Kidney tubule cell (primary cell): ENCODE data around the gene TMCO4.
A peak's percentile ranks its signal among the peaks of the same experiment; 100 is the strongest.
"Not testable (repeated sequence)": the region's sequence is repeated elsewhere in the genome, so short reads cannot be mapped to it uniquely, and the experiment has no call there.

Source experiments
- DNase-seq: peaks from one replicate; pipeline ENCODE4 v3.0.0-alpha.2; 2018; ENCODE audit warnings: low spot score

The TMCO4 gene

DNA sequence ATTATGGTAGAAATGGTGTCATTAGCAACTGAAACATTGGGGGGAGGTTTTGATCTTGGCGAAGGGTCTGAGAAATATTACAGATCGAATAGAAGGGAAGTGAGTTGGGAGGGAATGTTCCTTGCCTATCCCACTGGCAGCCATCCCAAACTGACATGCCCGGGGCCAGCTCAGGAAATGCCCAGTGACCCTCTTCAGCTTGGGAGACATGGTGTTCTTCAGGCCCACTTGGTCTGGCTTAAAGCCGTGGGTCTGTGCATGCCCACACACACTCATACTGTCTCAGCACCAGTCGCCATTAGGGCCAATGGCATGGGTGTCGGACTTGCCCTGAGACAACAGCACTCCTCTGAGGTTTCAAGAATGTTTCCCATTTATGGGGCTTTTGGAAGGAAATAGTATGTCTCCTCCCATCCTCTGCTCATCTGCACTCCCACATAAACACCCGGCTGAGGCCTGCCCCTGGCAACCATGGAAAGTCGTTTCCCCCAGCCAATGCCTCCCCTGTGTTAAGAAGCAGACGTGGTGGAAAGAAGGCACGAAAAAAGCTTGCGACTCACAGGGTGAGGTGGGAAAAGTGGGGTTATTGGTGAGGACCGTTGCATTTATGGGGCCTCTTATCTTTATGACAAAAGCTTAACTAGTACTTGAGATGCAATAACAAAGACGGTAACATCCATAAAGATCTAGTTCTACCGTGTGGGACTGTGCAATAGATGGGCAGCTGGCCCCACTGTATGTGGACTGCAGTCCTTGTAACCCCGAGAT, 13.3 kb upstream of the TMCO4 start:
- no peak for DNase-seq

DNA sequence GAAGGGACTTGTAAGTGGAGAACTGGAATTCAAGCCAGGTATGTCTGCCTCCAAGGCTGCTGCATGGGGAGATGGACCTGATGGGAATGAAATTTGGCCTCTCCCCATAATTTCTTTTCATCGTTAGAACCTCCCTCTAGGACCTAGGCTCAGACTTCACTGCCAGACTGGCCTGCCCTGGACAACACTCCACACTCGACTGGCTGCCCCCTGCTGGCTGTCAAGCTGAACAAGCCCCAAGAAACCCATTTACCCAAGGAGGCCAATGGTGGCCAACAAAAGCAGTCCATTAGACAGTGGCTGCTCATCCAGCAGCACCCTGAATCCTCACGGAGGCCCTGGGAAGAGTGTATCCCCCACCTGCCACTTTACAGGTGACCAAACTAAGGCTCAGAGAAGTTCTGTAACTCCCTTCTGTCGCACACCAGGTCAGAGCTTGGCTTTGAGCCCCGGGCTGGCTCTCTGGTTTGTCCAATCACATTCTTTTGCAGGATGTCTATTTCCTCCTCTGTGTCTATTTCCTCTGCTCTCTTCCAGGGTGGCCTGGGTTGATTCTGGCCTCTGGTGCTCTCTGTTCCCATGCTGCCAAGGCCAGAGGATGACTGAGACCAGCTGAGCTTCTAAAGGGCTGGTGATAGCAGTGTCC, 11.6 kb upstream of the TMCO4 start:
- DNase-seq, result peak; percentile 50

DNA sequence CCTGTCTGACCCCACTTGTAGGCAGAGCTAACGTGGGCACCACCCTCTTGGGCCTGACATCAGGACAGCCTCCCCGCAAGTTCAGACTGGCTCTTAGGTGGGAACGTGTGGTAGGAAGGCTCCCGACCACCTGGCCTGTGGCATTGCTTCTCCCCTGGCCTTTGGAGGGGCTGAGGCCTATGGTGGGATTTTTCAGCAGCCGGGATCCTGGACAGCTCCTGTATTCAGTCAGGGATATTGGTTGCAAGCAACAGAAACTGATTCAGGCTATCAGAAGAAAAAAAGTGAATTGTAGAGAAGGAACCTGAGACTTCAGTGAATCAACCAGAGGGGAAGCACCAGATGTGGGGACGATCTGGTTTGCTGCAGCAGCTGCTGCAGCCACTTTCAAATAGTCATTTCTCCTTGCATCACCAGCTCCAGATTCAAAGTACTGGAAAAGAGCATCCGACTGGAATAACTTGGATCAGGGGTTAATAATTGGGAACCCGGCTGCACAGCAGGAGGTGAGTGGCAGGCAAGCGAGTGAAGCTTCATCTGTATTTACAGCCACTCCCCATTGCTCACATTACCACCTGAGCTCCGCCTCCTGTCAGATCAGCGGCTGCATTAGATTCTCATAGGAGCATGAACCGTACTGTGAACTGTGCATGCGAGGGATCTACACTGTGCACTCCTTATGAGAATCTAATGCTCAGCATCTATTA, 9.5 kb upstream of the TMCO4 start:
- peak; percentile 51 for DNase-seq

GRCh38 chr1:19808351-19808750, 8.6 kb upstream of the TMCO4 start:
- DNase-seq, result no peak

- DNase-seq, result peak; percentile 77
These were observed 5.1 kb upstream of the TMCO4 start for GRCh38 chr1:19804831-19805251.

DNA sequence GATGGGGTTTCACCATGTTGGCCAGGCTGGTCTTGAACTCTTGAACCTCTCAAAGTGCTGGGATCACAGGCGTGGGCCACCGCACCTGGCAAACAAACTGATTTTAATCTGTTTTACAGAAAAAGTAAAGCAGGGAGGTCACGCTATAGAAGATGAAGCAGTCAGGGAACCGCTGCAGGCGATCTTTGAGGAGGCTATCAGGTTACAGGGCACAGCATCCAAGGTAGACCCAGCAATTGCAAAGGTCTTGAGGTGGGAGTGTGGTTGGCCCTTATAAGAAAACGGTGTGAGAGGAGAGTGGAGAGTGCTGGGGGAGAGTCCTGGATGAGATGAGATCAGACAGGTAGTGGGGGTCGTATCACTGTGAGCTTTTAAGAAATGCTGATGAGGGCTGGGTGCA, 2.6 kb upstream of the TMCO4 start:
- no peak for DNase-seq

DNA sequence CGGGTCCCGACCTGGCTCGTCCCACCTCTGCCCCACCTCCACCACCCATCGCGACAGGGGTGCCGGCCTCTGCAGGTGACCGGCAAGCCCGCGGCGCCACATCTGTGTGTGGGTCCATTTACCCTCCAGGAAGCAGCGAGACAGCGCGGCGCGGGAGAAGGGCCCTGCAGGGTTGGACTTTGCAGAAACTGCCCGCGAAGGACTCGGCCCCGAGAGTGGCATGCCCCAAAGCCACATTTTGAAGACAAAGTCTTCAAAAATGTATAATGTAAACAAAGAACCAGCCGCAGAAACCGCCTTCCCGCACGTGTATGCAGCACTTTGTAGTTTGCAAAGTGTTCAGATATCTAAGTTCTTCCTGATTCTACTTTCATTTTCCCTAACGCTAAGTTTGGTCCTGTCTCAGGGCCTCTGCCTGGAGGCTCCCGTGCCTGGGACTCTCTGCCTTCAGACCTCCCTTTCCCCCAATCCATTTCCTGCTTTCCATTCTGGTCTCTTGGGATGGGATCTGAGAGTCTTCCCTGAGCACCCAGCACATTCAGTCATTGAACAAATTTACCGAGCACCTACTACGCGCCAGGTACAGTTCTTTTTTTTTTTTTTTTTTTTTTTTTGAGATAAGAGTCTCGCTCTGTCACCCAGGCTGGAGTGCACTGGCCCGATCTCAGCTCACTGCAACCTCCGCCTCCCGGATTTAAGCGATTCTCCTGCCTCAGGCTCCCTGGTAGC, 524 bp upstream of the TMCO4 start:
- DNase-seq, result peak; percentile 83

DNA sequence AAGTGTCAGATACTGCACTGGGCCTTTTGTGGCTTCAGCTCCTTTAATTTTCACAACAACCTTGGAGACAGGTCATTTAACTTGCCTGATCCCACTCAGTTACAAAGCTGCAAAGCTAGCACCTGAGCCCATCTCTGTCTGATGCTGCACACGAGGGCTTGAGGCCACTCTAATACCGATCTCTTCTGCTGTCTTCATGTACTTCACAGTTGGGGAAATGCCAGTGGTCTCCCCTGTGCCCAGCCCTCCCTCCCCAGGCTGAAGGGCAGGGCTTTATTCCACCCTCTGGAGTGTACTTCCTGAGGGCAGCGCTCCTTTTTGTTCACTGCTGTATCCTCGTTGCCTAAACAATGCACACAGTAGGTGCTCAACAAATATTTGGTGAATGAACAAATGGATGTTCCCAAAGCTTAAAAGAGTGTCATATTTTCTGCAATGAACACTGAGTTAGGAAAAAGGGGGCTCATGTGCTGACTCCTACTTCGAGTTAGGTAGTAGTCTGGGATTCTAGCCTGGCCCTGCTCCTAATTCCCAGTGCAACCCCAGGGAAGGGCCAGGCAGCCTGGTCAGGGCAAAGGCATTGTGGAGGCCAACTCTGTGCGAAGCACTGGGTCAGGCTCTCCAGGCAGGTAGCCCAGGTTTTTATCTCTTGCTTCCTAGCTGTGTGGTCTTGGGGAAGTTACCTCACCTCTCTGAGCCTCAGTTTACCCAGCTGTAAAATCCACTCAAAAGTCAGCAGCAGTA, 1.1 kb downstream of the TMCO4 start:
- DNase-seq, result no peak

GRCh38 chr1:19797827-19798226, 1.9 kb downstream of the TMCO4 start:
- DNase-seq, result no peak

- no peak for DNase-seq
These were observed 5.1 kb downstream of the TMCO4 start for GRCh38 chr1:19794583-19794982.

DNA sequence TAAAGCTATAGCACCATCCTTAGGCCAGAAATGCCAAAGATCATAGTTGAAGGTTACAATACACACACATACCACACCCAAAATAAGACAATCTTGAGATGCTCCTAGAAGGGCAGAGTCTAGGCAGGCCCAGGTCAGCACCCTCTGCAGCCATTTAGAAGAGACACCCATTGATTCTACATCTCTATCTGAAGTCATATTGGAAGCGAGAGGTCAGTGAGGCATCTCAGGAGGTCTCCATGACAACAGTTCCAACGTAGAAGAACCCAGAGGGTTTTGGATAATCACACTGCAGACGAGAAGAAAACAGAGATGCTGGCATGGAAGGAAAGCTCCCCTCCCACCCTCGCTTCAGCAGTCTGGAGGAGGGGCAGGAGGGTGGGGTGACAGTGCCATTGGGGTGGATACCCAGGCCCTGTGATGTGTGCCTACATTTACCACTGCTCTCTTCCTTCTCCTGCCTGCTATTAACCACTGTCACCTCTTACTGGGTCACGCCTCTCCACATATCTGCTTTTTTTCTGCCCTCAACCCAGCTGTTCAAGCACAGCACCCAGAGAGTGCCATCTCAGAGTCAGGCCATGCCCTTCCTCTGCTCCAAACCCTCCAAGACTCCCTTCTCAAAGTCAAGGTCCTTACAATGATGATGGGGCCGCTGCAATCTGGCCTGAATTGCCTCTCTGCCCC, 6.2 kb downstream of the TMCO4 start:
- DNase-seq, result no peak

GRCh38 chr1:19792237-19793002, 7.3 kb downstream of the TMCO4 start:
- DNase-seq, result no peak

DNA sequence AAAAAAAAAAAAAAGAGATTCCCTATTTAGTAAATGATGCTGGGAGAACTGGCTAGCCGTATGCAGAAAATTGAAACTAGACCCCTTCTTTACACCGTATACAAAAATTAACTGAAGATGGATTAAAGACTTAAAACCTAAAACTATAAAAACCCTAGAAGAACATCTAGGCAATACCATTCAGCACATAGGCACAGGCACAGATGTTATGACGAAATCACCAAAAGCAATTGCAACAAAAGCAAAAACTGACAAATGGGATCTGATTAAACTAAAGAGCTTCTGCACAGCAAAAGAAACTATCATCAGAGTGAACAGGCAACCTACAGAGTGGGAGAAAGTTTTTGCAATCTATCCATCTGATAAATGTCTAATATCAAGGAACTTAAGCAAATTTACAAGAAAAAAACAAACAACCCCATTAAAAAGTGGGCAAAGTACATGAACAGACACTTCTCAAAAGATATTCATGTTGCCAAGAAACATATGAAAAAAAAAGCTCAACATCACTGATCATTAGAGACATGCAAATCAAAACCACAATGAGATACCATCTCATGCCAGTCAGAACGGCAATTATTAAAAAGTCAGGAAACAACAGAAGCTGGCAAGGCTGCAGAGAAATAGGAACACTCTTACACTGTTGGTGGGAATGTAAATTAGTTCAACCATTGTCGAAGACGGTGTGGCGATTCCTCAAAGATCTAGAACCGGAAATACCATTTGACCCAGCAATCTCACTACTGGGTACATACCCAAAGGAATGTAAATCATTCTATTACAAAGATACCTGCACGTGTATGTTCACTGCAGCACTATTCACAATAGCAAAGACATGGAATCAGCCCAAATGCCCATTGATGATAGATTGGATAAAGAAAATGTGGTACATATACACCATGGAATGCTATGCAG, 9.4 kb downstream of the TMCO4 start:
- DNase-seq, result not testable (repeated sequence)

GRCh38 chr1:19786988-19787423, 12.7 kb downstream of the TMCO4 start:
- no peak for DNase-seq

- no peak for DNase-seq
These were observed 14.1 kb downstream of the TMCO4 start for GRCh38 chr1:19785660-19786059.

GRCh38 chr1:19780267-19780877, 19.3 kb downstream of the TMCO4 start:
- DNase-seq, result no peak

GRCh38 chr1:19776933-19777332, 22.8 kb downstream of the TMCO4 start:
- DNase-seq, result no peak

- DNase-seq, result no peak
These were observed 23.4 kb downstream of the TMCO4 start for GRCh38 chr1:19776287-19776686.

DNA sequence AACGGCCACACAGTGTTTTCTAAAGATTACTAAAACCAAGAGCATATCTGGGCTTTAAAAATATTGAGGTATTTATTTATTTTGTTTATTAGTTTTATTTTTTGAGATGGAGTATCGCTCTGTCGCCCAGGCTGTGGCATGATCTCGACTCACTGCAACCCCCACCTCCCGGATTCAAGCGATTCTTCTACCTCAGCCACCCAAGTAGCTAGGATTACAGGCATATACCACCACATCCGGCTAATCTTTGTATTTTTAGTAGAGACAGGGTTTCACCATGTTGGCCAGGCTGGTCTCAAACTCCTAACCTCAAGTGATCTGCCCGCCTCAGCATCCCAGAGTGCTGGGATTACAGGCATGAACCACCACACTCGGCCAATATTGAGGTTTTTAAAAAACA, 23.9 kb downstream of the TMCO4 start:
- no peak for DNase-seq
